SH-SY5Y (cell line): ENCODE results near the gene NRG2.

ENCODE experiments used
- GATA2 ChIP-seq: IDR thresholded peaks from 2 replicates; pipeline ENCODE4 v1.6.1; 2011; ENCODE audit warnings: mild to moderate bottlenecking, low read depth, low read length
- GATA3 ChIP-seq: IDR thresholded peaks from 2 replicates; pipeline ENCODE4 v1.6.1; 2011; ENCODE audit warnings: low read depth, mild to moderate bottlenecking, low read length, moderate library complexity

DNA sequence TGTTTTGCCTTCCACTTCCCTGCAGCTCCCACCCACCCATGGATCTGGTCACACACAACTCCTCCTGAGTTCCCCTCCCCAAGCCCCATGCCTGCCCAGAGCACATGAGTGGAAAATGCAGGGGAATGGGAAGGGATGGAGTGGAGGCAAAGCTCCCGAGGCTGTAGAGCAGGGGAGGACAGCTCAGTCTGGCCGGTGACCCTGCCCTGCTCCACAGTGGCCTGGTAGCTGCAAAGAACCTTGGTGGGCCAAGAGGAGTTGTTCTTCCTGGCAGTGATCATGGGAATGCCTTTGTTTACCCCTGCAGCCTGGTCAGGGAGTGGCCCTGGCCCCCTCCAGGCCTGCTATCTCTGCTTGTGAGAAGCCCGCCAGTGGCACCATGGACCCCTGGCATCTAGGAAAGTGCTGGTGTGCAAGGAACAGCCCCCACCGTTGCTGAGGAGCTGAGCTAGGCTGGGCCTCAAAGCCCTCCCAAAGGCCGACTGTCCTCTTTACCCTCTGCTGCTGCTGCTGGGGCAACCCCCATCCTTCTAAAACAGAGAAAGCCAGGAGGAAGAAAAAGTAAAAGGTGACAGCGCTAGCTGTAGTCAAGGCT is 187.1 kb downstream of the NRG2 start:
- TF ChIP-seq GATA3 (no peak), GATA2 (no peak)
